ENCODE measurements around the gene LRRC53.

Gene LRRC53

DNA sequence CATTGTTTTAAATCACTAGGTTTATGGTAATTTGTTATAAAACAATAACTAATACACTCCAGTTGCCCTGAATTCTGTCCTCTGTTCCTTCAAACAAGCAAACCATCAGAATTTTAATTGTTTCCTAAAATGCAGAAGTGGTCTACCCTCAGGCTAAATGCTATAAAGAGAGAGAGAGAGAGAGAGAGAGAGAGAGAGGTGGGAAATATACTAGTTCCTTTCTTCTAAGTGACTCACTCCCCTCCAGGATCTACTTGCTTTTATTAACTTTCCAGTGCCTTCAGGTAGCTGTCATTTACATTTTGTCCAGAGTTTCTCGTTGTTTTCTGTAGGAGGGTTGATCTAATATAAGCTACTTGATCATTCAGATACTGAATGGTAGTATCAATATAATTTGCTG is 26.4 kb downstream of the LRRC53 start:
- TF ChIP-seq EP300 (IDR thresholded peaks at IDR 0.05; ENCODE audit: borderline replicate concordance) (no peak), NFIC (IDR thresholded peaks at IDR 0.05) (no peak), TCF12 (IDR thresholded peaks at IDR 0.05; ENCODE audit: low read depth) (no peak), YY1 (IDR thresholded peaks at IDR 0.05; ENCODE audit: low read depth) (no peak), CEBPB (IDR thresholded peaks at IDR 0.05) (no peak), RAD21 (IDR thresholded peaks at IDR 0.05; ENCODE audit: low read depth) (no peak), FOXM1 (IDR thresholded peaks at IDR 0.05; ENCODE audit: borderline replicate concordance, low read depth) (no peak), EGR1 (IDR thresholded peaks at IDR 0.05) (no peak), CREB1 (IDR thresholded peaks at IDR 0.05; ENCODE audit: low read depth) (no peak), TEAD4 (IDR thresholded peaks at IDR 0.05) (no peak), TAF1 (IDR thresholded peaks at IDR 0.05; ENCODE audit: low read depth) (no peak), ZBTB7A (IDR thresholded peaks at IDR 0.05; ENCODE audit: low read depth) (no peak)
- TF ChIP-seq, protein P1, sequence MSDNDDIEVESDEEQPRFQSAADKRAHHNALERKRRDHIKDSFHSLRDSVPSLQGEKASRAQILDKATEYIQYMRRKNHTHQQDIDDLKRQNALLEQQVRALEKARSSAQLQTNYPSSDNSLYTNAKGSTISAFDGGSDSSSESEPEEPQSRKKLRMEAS (IDR thresholded peaks at IDR 0.05): no peak
- TF ChIP-seq, protein P2, sequence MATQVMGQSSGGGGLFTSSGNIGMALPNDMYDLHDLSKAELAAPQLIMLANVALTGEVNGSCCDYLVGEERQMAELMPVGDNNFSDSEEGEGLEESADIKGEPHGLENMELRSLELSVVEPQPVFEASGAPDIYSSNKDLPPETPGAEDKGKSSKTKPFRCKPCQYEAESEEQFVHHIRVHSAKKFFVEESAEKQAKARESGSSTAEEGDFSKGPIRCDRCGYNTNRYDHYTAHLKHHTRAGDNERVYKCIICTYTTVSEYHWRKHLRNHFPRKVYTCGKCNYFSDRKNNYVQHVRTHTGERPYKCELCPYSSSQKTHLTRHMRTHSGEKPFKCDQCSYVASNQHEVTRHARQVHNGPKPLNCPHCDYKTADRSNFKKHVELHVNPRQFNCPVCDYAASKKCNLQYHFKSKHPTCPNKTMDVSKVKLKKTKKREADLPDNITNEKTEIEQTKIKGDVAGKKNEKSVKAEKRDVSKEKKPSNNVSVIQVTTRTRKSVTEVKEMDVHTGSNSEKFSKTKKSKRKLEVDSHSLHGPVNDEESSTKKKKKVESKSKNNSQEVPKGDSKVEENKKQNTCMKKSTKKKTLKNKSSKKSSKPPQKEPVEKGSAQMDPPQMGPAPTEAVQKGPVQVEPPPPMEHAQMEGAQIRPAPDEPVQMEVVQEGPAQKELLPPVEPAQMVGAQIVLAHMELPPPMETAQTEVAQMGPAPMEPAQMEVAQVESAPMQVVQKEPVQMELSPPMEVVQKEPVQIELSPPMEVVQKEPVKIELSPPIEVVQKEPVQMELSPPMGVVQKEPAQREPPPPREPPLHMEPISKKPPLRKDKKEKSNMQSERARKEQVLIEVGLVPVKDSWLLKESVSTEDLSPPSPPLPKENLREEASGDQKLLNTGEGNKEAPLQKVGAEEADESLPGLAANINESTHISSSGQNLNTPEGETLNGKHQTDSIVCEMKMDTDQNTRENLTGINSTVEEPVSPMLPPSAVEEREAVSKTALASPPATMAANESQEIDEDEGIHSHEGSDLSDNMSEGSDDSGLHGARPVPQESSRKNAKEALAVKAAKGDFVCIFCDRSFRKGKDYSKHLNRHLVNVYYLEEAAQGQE (IDR thresholded peaks at IDR 0.05; ENCODE audit: low read depth): no peak
- TF ChIP-seq, protein P3, sequence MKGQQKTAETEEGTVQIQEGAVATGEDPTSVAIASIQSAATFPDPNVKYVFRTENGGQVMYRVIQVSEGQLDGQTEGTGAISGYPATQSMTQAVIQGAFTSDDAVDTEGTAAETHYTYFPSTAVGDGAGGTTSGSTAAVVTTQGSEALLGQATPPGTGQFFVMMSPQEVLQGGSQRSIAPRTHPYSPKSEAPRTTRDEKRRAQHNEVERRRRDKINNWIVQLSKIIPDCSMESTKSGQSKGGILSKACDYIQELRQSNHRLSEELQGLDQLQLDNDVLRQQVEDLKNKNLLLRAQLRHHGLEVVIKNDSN (IDR thresholded peaks at IDR 0.05): no peak

DNA sequence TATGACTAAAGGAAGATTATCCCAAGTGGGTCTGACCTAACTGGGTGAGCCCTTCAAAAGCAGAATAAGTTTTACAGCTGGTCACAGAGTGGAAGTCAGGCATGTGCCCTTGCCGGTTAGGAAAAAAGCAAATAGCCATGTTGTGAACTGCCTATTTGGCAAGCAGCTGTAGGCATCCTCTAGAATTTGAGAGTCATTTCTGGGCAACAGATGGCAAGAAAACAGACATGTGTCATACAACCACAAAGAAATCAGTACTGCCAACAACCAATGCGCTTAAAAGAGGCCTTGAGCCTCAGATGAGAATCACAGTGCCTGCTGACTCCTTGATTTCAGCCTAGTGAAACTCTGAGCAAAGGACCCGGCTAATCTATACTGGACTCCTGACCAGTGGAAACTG is 26.8 kb downstream of the LRRC53 start:
- TF ChIP-seq EGR1 (IDR thresholded peaks at IDR 0.05) (no peak), NFIC (IDR thresholded peaks at IDR 0.05) (no peak), TAF1 (IDR thresholded peaks at IDR 0.05; ENCODE audit: low read depth) (no peak), TEAD4 (IDR thresholded peaks at IDR 0.05) (no peak), EP300 (IDR thresholded peaks at IDR 0.05; ENCODE audit: borderline replicate concordance) (no peak), CEBPB (IDR thresholded peaks at IDR 0.05) (no peak), RAD21 (IDR thresholded peaks at IDR 0.05; ENCODE audit: low read depth) (no peak), YY1 (IDR thresholded peaks at IDR 0.05; ENCODE audit: low read depth) (no peak), FOXM1 (IDR thresholded peaks at IDR 0.05; ENCODE audit: borderline replicate concordance, low read depth) (no peak), TCF12 (IDR thresholded peaks at IDR 0.05; ENCODE audit: low read depth) (no peak), ZBTB7A (IDR thresholded peaks at IDR 0.05; ENCODE audit: low read depth) (no peak), CREB1 (IDR thresholded peaks at IDR 0.05; ENCODE audit: low read depth) (no peak)
- TF ChIP-seq, protein P3 (IDR thresholded peaks at IDR 0.05): no peak
- TF ChIP-seq, protein P1 (IDR thresholded peaks at IDR 0.05): no peak
- TF ChIP-seq, protein P2 (IDR thresholded peaks at IDR 0.05; ENCODE audit: low read depth): no peak

DNA sequence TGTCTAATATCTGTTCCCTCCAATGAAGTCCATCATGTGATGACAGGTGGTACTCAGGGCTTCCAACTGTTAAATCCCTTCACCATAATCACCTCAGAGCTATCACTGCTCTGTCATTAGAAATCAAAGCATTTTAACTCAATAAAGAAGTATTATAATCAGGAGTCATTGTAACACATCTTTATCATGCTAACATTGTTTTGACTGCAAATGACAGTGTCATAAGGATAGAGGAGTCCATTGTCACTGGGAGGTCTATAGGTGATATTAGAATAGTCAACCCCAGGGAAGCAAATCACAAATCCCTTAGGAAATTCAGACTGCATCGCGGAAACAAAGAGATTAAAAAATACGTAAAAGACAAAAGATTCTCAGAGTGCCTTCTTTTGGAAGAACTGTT is 30.8 kb downstream of the LRRC53 start:
- no peak for TF ChIP-seq TEAD4 (IDR thresholded peaks at IDR 0.05)
- TF ChIP-seq TAF1 (IDR thresholded peaks at IDR 0.05; ENCODE audit: low read depth): no peak
- TF ChIP-seq RAD21 (IDR thresholded peaks at IDR 0.05; ENCODE audit: low read depth): no peak
- TF ChIP-seq YY1 (IDR thresholded peaks at IDR 0.05; ENCODE audit: low read depth): no peak
- no peak for TF ChIP-seq EP300 (IDR thresholded peaks at IDR 0.05; ENCODE audit: borderline replicate concordance)
- no peak for TF ChIP-seq NFIC (IDR thresholded peaks at IDR 0.05)
- TF ChIP-seq, protein P2 (IDR thresholded peaks at IDR 0.05; ENCODE audit: low read depth): no peak
- no peak for TF ChIP-seq FOXM1 (IDR thresholded peaks at IDR 0.05; ENCODE audit: borderline replicate concordance, low read depth)
- TF ChIP-seq, protein P3 (IDR thresholded peaks at IDR 0.05): no peak
- no peak for TF ChIP-seq EGR1 (IDR thresholded peaks at IDR 0.05)
- no peak for TF ChIP-seq CREB1 (IDR thresholded peaks at IDR 0.05; ENCODE audit: low read depth)
- TF ChIP-seq ZBTB7A (IDR thresholded peaks at IDR 0.05; ENCODE audit: low read depth): no peak
- TF ChIP-seq CEBPB (IDR thresholded peaks at IDR 0.05): no peak
- no peak for TF ChIP-seq TCF12 (IDR thresholded peaks at IDR 0.05; ENCODE audit: low read depth)
- TF ChIP-seq, protein P1 (IDR thresholded peaks at IDR 0.05): no peak

Measured in Ishikawa (cell line).